22Rv1 (cell line): ENCODE data around the gene KCNJ13.

ENCODE experiments used
- H3K27ac ChIP-seq: fragments of 450-650 bp; 2 replicates; pipeline ENCODE4 v1.5.1; 2017
- CTCF ChIP-seq: fragments of 450-650 bp; IDR thresholded peaks from 2 replicates; pipeline ENCODE4 v1.5.1; 2017; ENCODE audit warnings: mild to moderate bottlenecking
- ZFX ChIP-seq: fragments of 450-650 bp; IDR thresholded peaks from 2 replicates; pipeline ENCODE4 v1.6.1; 2017; ENCODE audit warnings: antibody characterized with exemption, borderline replicate concordance

Gene KCNJ13

GRCh38 chr2:232776435-232776834 lies at the start of gene KCNJ13:
Gene KCNJ13 (minus strand): TSS chr2:232776565. CDS start chr2:232771362, 5,203 bp downstream.
- H3K27ac ChIP-seq: no peak within 1 kb of the TSS
- TF ChIP-seq CTCF: no peak
- no peak for TF ChIP-seq ZFX

- no peak overlapping the region for H3K27ac ChIP-seq
- TF ChIP-seq ZFX: no peak
- no peak for TF ChIP-seq CTCF
These were observed 41.4 kb upstream of the KCNJ13 start for GRCh38 chr2:232817756-232818155.

GRCh38 chr2:232816657-232817056 lies 40.3 kb upstream of the KCNJ13 start:
- TF ChIP-seq CTCF (no peak), ZFX (no peak)
- no peak overlapping the region for H3K27ac ChIP-seq

GRCh38 chr2:232815569-232815968 lies 39.2 kb upstream of the KCNJ13 start:
- TF ChIP-seq ZFX: no peak
- TF ChIP-seq CTCF: no peak
- H3K27ac ChIP-seq: no peak overlapping the region

GRCh38 chr2:232810444-232810843 lies 34.1 kb upstream of the KCNJ13 start:
- H3K27ac ChIP-seq: no peak overlapping the region
- TF ChIP-seq ZFX (no peak), CTCF (no peak)

- TF ChIP-seq CTCF: no peak
- no peak for TF ChIP-seq ZFX
- H3K27ac ChIP-seq: no peak overlapping the region
These were observed 33.2 kb upstream of the KCNJ13 start for GRCh38 chr2:232809349-232810124.

GRCh38 chr2:232802091-232802490 lies 25.7 kb upstream of the KCNJ13 start:
- no peak for TF ChIP-seq CTCF
- no peak for TF ChIP-seq ZFX

More at GRCh38 chr2:232802091-232802490, 25.7 kb upstream of the KCNJ13 start:
- no peak overlapping the region for H3K27ac ChIP-seq
